Small intestine (tissue), 7 donors: ENCODE data around the gene PLCH1. TPM values are rescaled to one million over a fixed set of nuclear protein-coding genes. Genes with fewer than 3 reads are reported as not detected.

Experiments
- DNase-seq, 2 donors: peaks; one replicate each; pipeline versions ENCODE4 v3.0.0 to v3.0.0-alpha.2; 2013
- FAIRE-seq: peaks from 2 replicates; lab custom pipeline; 2012; peaks lifted over from hg19 to GRCh38; lab: Jason Lieb, UNC
- H3K27ac ChIP-seq, 3 donors: one replicate each; pipeline ENCODE4 v1.5.1; 2013; ENCODE audit warnings: low read length in 2 of 3, mild to moderate bottlenecking in 2 of 3, control low read depth in 1 of 3, inconsistent platforms in 1 of 3, low read depth in 1 of 3, moderate library complexity in 1 of 3
- H3K27me3 ChIP-seq, 3 donors: one replicate each; pipeline ENCODE4 v1.6.1; 2013; ENCODE audit warnings: low read length in 3 of 3, inconsistent platforms in 1 of 3; ENCODE audit not compliant: control insufficient read depth in 3 of 3, insufficient read depth in 3 of 3
- H3K36me3 ChIP-seq, 3 donors: one replicate each; pipeline ENCODE4 v1.6.1; 2013; ENCODE audit warnings: low read length in 3 of 3, inconsistent platforms in 1 of 3, low read depth in 1 of 3, mild to moderate bottlenecking in 1 of 3, moderate library complexity in 1 of 3; ENCODE audit not compliant: control insufficient read depth in 3 of 3, insufficient read depth in 2 of 3
- H3K4me1 ChIP-seq, 3 donors: one replicate each; pipeline ENCODE4 v1.6.1; 2013; ENCODE audit warnings: low read length in 2 of 3, inconsistent platforms in 1 of 3, low read depth in 1 of 3, mild to moderate bottlenecking in 1 of 3, moderate library complexity in 1 of 3; ENCODE audit not compliant: control insufficient read depth in 3 of 3, insufficient read depth in 2 of 3
- H3K4me3 ChIP-seq, 3 donors: one replicate each; pipeline ENCODE4 v1.5.1; 2013; ENCODE audit warnings: low read length in 3 of 3, control low read depth in 1 of 3, inconsistent platforms in 1 of 3, low read depth in 1 of 3, mild to moderate bottlenecking in 1 of 3, moderate library complexity in 1 of 3
- H3K9me3 ChIP-seq, 2 donors: one replicate each; pipeline ENCODE4 v1.6.1; 2013; ENCODE audit warnings: low read depth in 1 of 2, low read length in 1 of 2; ENCODE audit not compliant: control insufficient read depth in 2 of 2, insufficient read depth in 1 of 2
- WGBS, 3 donors: extraction: QIAGEN DNeasy Blood & Tissue Kit; methylation state at CpG; one replicate each; pipeline ENCODE4 v1.1.7; 2013; 5-methylcytosine and 5-hydroxymethylcytosine counted together
- polyA plus RNA-seq, 4 donors: library from polyadenylated mRNA; stranded (reverse) in 3 of 4; unstranded in 1 of 4; fragments of 200-250 nt in 3 of 4; fragments of 120-200 nt in 1 of 4; gene quantifications; one replicate each; pipeline versions ENCODE4 v1.2.1 to v1.2.3, GENCODE V29; 2013
- donor health status: healthy with polysubstance abuse.
- donor health status: control.
- donor health status: control.
- donor health status: Bipolar disorder and iron deficiency.
- donor health status: healthy.

Gene PLCH1
- polyA plus RNA-seq, 4 donors: 1.4 to 9.7 (median 2.8) TPM

- 63 to 67% (median 63%) methylated on average over 3 of the region's 3 CpGs for whole genome bisulfite sequencing, 3 donors
- peaks cover 7 to 40% (median 8%) of the 10 kb centered on the region in 3 donors for H3K4me1 ChIP-seq
- DNase-seq: peak in 1 of 2 donors; percentile 35
- no peaks in the 10 kb centered on the region for H3K27me3 ChIP-seq
- peak overlapping the region in 1 of 3 donors; percentile 79 for H3K27ac ChIP-seq
- H3K36me3 ChIP-seq: no peaks in the 10 kb centered on the region
- no peak for FAIRE-seq
- H3K9me3 ChIP-seq: no peaks in the 10 kb centered on the region
- H3K4me3 ChIP-seq: no peak overlapping the region
Measured at GRCh38 chr3:155663467-155664212, 81.2 kb downstream of the PLCH1 start.

- Histone ChIP-seq H3K36me3 (no peaks in the 10 kb centered on the region), H3K4me1 (peaks cover 8 to 35% (median 10%) of the 10 kb centered on the region in 3 donors), H3K4me3 (no peak overlapping the region), H3K27ac (peak overlapping the region in 1 of 3 donors; percentile 52), H3K9me3 (no peaks in the 10 kb centered on the region), H3K27me3 (no peaks in the 10 kb centered on the region)
- no peak for FAIRE-seq
- DNase-seq: peak; percentile 43 to 58
Measured at GRCh38 chr3:155661760-155662159, 83.1 kb downstream of the PLCH1 start.

GRCh38 chr3:155661042-155661441, 83.8 kb downstream of the PLCH1 start:
- DNase-seq (no peak), FAIRE-seq (no peak)
- peaks cover 8 to 35% (median 10%) of the 10 kb centered on the region in 3 donors for H3K4me1 ChIP-seq
- H3K4me3 ChIP-seq: no peak overlapping the region
- 85 to 97% (median 87%) methylated on average over 1 of the region's 1 CpG for WGBS, 3 donors
- H3K9me3 ChIP-seq: no peaks in the 10 kb centered on the region
- no peaks in the 10 kb centered on the region for H3K27me3 ChIP-seq
- H3K36me3 ChIP-seq: no peaks in the 10 kb centered on the region
- H3K27ac ChIP-seq: peak overlapping the region in 1 of 3 donors; percentile 52

DNA sequence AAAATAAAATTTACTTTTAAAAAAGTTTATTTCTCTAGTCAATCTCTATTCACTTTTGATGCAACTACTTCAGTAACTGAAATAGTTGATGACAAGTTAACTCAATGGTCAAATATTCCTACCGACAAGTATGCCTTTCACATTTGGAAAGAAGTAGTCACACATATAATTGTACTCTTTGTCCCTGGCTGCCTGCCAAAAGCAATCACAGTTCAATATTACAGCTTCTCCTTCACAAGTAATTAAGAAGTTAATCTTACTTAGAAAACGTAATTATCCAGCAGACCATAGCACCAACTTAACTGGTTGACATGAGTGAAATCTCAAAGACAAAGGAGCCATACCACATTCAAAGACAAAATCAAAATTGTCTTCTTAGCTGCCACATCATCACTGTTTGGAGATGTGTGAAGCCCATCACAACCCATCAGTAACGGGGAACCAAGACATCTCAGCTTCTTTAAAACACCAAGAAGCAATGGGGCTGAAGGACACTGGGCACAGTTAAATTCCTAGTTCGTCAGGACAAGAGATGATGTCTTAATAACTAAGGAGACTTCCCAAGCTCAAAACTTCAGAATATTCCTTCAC, 86.1 kb downstream of the PLCH1 start:
- H3K4me3 ChIP-seq: no peak overlapping the region
- peak; percentile 51 to 88 for DNase-seq
- no peaks in the 10 kb centered on the region for H3K36me3 ChIP-seq
- no peaks in the 10 kb centered on the region for H3K27me3 ChIP-seq
- no peak for FAIRE-seq
- H3K4me1 ChIP-seq: peaks cover 0 to 19% (median 5%) of the 10 kb centered on the region in 3 donors
- no peak overlapping the region for H3K27ac ChIP-seq
- peaks cover 0 to 4% of the 10 kb centered on the region in 2 donors for H3K9me3 ChIP-seq
- 42 to 70% (median 61%) methylated on average over 4 of the region's 4 CpGs for WGBS, 3 donors

DNA sequence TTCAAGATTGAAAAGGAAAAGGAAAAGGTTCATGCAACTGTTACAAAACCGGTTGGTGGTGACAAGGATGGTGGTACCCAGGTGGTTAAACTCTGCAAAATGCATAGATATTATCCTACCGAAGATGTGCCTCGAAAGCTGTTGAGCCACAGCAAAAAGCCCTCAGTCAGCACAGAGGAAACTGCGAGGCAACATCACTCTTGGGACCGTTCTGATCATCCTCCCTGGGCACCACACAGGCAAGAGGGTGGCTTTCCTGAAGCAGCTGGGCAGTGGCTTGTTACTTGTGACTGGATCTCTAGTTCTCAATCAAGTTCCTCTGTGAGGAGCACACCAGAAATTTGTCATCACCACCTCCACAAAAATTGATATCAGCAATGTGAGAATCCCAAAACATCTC, 86.9 kb downstream of the PLCH1 start:
- no peak for FAIRE-seq
- WGBS, 3 donors: 82 to 90% (median 86%) methylated on average over 5 of the region's 5 CpGs
- Histone ChIP-seq H3K9me3 (peaks cover 0 to 4% of the 10 kb centered on the region in 2 donors), H3K4me1 (peaks cover 0 to 12% (median 5%) of the 10 kb centered on the region in 3 donors), H3K27me3 (no peaks in the 10 kb centered on the region), H3K36me3 (no peaks in the 10 kb centered on the region), H3K27ac (no peak overlapping the region), H3K4me3 (no peak overlapping the region)
- DNase-seq: no peak

- Histone ChIP-seq H3K27ac (no peak overlapping the region), H3K9me3 (peaks cover 0 to 4% of the 10 kb centered on the region in 2 donors), H3K4me1 (peaks cover 0 to 12% (median 5%) of the 10 kb centered on the region in 3 donors), H3K4me3 (no peak overlapping the region), H3K36me3 (no peaks in the 10 kb centered on the region), H3K27me3 (no peaks in the 10 kb centered on the region)
- FAIRE-seq (no peak), DNase-seq (no peak)
- 84 to 94% (median 87%) methylated on average over 4 of the region's 4 CpGs for WGBS, 3 donors
Measured at GRCh38 chr3:155657161-155657560, 87.7 kb downstream of the PLCH1 start.

DNA sequence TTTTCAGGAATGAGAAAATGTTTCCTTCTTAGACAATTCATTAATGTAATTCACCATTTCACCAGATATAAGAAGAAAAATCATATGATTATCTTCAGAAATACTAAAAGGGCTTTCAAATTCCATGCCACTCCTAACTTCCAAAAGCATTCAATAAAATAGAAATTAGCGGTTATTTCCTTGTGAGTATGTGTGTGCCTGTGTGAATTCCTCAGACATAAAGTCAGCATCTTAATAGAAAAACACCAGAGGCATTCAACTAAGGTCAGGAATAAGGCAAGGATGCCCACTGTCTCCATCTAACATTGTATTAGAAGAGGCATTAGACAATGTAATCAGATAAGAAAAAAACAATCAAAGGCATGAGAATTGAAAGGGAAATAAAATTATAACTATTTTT, 88.4 kb downstream of the PLCH1 start:
- Histone ChIP-seq H3K27me3 (no peaks in the 10 kb centered on the region), H3K27ac (no peak overlapping the region), H3K9me3 (peaks cover 0 to 4% of the 10 kb centered on the region in 2 donors), H3K4me3 (no peak overlapping the region), H3K36me3 (no peaks in the 10 kb centered on the region), H3K4me1 (peaks cover 0 to 6% (median 3%) of the 10 kb centered on the region in 3 donors)
- WGBS, 3 donors: 89 to 96% (median 93%) methylated on average over 1 of the region's 1 CpG
- no peak for FAIRE-seq
- DNase-seq: no peak

DNA sequence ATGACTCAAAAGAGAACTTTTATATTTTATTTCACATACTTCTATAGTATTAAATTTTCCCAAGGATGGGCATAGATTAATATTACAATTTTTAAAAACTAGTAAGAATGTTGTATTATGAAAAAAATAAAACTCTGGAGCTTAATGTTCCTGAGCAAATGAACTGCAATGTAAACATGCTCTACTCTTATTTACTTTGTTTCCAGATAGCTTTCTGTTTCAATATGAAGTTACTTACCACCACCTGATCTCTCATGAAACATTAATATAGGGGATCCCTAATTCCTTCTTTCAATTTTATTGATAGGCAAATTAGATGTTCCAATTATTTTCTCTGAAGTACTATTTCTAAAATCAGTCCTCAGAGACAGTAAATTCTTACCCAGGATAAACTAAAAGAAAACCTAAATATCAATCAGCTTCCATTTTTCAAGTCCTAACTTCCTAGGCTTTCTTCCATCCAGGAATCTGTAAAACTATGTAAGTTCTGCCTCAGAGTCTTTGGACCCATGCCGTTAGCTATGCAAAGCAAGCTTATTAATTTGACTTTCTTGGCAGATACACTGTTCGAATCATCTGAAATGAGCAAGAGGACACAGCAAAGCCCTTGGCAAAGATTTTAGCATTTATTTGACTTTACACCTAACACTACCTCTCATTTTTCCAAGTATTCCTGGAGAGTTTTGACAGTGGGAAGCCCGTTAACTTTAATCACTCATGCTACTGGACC, 93.2 kb downstream of the PLCH1 start:
- WGBS, 3 donors: 54 to 90% (median 71%) methylated on average over 3 of the region's 3 CpGs
- DNase-seq: peak in 1 of 2 donors; percentile 20
- FAIRE-seq: no peak
- peaks cover 0 to 7% (median 0%) of the 10 kb centered on the region in 3 donors for H3K4me1 ChIP-seq
- H3K36me3 ChIP-seq: no peaks in the 10 kb centered on the region
- no peak overlapping the region for H3K4me3 ChIP-seq
- no peaks in the 10 kb centered on the region for H3K27me3 ChIP-seq
- peaks cover 0 to 4% of the 10 kb centered on the region in 2 donors for H3K9me3 ChIP-seq
- no peak overlapping the region for H3K27ac ChIP-seq
